GM21619 (cell line): ENCODE data around the gene IFITM1.
"Not testable (repeated sequence)": the region's sequence is repeated elsewhere in the genome, so short reads cannot be mapped to it uniquely, and the experiment has no call there.

Experiments
- ATAC-seq: cut with Tn5 transposase; IDR thresholded peaks from one replicate; pipeline ENCODE4 v1.9.1; 2021; ENCODE audit not compliant: unreplicated experiment

IFITM1 gene

GRCh38 chr11:282630-283360, 31.0 kb upstream of the IFITM1 start:
- no peak for ATAC-seq

DNA sequence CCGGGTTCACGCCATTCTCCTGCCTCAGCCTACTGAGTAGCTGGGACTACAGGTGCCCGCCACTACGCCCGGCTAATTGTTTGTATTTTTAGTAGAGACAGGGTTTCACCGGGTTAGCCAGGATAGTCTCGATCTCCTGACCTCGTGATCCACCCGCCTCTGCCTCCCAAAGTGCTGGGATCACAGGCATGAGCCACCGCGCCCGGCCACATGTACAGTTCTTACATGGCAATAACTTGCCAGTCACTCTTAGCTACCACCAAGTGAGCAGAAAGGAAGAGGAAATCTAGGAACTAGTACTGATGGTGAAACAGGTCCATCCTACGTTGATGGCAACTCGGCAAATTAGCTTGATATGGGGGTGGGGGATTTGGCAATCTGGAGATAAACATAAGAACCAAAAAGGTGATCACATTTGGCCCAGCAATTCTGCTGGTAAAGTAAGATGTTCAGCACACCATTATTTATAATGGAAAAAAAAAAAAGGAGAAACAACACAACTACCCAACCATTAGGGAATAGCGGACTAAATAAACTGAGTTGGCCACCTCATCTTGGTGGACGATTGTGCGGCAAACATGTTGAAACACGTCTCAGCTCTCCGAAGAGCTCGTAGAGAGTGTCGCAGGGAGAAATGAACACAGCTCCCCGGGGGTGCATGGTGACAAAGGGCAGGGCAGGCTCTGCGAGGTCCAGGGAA, 30.3 kb upstream of the IFITM1 start:
- no peak for ATAC-seq

- no peak for ATAC-seq
These were observed 29.5 kb upstream of the IFITM1 start for GRCh38 chr11:284105-285020.

GRCh38 chr11:285021-285893, 28.6 kb upstream of the IFITM1 start:
- ATAC-seq, result no peak

- no peak for ATAC-seq
These were observed 28.0 kb upstream of the IFITM1 start for GRCh38 chr11:285894-286220.

DNA sequence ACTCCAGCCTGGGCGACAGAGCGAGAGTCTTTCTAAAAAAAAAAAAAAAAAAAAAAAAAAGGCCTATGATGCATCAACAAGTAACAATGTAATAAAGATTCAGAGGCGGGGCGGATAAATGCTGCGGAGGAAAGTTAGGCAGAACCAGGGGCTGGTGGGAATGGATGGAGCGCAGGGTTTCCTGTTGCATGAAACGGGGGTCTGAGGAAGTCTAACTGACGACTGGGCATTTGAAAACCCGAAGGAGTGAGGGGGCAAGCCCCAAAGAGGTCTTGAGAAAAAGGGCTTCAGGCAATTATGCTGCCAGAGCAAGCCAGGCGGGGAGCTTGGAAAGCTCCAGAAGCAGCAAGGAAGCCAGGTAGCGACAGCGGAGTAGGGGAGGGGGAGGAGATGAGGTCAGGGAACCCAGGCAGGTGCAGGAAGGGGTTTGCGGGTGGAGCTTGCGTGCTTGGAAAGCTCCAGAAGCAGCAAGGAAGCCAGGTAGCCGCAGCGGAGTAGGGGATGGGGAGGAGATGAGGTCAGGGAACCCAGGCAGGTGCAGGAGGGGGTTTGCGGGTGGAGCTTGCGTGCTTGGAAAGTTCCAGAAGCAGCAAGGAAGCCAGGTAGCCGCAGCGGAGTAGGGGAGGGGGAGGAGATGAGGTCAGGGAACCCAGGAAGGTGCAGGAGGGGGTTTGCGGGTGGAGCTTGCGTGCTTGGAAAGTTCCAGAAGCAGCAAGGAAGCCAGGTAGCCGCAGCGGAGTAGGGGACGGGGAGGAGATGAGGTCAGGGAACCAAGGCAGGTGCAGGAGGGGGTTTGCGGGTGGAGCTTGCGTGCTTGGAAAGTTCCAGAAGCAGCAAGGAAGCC, 26.6 kb upstream of the IFITM1 start:
- ATAC-seq, result not testable (repeated sequence)

GRCh38 chr11:287821-288477, 25.9 kb upstream of the IFITM1 start:
- ATAC-seq, result peak; percentile 15

DNA sequence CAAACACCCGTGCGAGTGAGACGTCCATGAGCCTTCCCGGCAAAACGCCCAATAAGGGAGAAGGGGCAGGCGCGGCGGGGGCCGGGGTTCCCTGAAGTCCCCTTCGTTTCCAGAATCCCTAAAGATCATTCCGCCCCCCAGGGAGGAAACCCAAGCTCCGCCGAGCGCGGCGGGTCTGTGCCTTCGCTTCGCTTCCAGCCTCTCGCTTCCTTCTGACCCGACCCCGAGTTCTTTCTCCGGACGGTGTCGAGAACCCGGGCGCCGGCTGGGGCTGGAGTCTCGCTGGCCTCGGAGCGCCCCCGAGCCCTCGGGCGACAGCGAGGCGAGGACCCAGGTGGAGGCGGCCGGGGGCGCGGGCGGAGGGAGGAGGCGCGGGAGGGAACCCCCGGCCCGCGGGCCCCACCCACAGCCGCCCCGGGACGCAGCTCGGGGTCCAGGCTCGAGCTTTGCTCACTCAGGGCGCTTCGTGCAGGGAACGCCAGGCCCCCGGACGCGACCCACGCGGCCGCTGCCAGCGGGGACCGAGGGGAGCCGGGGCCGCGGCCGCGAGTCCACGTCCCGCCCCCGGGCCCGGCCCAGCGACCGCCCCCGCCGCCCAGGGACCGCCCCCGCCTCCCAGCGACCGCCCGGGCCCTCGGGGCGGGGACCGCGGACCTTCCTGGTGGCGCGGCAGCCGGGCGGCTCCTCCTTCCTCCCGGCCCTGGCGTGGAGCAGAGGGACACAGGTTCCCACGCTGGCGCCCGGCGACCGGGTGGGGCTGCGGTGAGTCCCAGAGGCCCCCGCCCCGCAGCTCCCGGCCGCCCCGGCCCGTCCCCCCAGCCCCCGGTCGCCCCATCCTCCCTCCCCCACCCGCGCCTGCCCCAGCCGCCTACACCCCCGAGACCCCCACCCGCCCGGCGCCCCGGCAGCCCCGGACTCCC, 25.1 kb upstream of the IFITM1 start, which contains the start of gene PGGHG:
Gene PGGHG (plus strand): TSS at position 649 of the 920 bp plus-strand sequence. CDS start 691 bp downstream, outside the sequence.
- ATAC-seq, result peak; percentile 55

GRCh38 chr11:289398-289711, 24.5 kb upstream of the IFITM1 start:
- ATAC-seq, result no peak

GRCh38 chr11:289712-290620, 23.9 kb upstream of the IFITM1 start:
- no peak for ATAC-seq

GRCh38 chr11:290621-291231, 23.1 kb upstream of the IFITM1 start:
- no peak for ATAC-seq

DNA sequence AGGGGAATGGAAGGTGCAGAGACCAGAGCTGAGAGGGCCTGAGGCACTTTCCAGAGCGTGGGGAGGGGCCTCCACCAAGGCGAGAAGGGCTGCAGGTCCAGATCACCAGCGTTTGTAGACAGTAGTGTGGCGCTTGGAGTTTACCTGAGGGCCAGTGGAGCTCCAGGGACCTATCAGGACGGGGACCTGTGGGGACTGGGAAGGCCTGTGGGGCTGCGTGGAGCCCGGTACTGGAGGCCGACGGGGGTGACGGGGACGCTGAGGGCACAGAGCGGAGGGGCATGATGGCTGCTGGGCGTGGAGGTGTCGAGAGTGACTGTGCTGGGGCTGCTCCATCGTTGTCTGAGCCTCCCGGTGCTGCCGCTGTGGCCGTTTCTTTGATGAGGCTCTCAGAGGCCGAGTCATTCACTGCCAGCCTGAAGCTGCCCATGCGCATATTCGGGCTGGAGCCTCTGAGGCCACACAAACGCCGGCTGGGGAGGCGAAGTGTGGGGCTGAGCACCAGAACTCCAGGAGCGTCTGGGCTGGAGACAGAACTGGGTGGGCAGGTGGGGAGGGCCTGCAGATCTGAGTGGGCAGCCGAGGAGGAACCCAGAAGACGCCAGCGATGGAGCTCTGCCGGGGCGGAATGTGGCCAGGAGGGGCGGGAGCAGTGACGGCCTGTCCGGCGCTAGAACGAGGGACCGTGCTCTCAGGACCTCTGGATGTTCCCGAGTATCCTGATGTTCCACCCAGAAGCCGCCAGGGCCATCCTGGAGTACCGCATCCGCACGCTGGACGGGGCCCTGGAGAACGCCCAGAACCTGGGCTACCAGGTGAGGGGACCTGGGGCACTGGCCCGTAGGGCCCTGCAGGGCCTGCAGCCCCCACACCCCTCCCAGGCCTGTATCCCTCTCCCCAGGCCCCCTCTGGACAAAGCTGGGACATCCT, 22.3 kb upstream of the IFITM1 start:
- no peak for ATAC-seq

DNA sequence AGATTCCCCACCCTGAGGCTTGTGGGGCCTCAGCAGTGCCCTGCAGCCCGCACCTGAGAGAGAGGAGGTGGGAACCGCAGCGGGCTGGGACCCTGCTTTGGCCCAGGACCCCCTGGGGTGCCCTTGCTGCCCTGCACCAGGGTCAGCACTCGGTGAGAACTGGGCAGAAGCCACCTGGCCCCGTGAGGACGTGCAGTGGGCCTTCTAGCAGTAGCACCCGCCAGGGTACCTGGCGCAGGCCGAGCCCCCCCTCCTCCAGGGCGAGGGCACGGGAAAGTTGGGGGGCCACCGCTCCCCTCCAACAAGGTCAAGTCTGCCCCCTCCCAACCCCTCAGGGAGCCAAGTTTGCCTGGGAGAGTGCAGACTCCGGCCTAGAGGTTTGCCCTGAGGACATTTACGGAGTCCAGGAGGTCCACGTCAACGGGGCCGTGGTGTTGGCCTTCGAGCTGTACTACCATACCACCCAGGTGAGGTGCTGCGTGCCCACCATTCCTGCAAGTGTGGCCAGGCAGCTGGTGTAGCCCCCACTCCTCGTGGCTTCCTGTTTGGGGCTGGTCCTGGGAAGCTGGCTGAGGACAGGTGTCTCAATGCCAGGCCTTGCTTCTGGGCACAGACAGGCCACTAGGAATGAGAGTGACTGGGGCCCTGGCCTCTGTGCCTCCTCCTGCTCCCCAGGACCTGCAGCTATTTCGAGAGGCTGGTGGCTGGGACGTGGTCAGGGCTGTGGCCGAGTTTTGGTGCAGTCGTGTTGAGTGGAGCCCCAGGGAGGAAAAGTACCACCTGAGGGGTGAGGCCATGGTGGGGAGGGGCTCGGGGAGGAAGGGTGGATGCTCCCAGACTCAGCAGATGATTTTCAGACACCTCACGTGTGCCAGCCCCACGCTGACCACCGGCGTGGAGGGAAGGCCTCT, 21.4 kb upstream of the IFITM1 start:
- no peak for ATAC-seq

- ATAC-seq, result no peak
These were observed 20.5 kb upstream of the IFITM1 start for GRCh38 chr11:293271-293851.
